HG03442 (cell line): ENCODE data around the gene P3H4.
A peak's percentile ranks its signal among the peaks of the same experiment; 100 is the strongest.
"Not testable (repeated sequence)": the region's sequence is repeated elsewhere in the genome, so short reads cannot be mapped to it uniquely, and the experiment has no call there.

ENCODE experiments used
- ATAC-seq: cut with Tn5 transposase; IDR thresholded peaks from one replicate; pipeline ENCODE4 v1.9.1; 2021; ENCODE audit warnings: mild to moderate bottlenecking, moderate library complexity; ENCODE audit not compliant: unreplicated experiment

The P3H4 gene

GRCh38 chr17:41796121-41796895 lies 15.4 kb downstream of the P3H4 start:
- ATAC-seq, result no peak

- no peak for ATAC-seq
Measured at GRCh38 chr17:41794540-41794975, 17.2 kb downstream of the P3H4 start.

- no peak for ATAC-seq
Measured at GRCh38 chr17:41793784-41794539, 17.8 kb downstream of the P3H4 start.

- ATAC-seq, result no peak
Measured at GRCh38 chr17:41792845-41793783, 18.6 kb downstream of the P3H4 start.

GRCh38 chr17:41787021-41787418 lies 24.7 kb downstream of the P3H4 start:
- ATAC-seq, result no peak

GRCh38 chr17:41786227-41787020 lies 25.3 kb downstream of the P3H4 start, which contains the start of gene JUP:
TSS of gene JUP (minus strand) at chr17:41786711. CDS start at chr17:41771854, 14,857 bp downstream.
- peak; percentile 62 for ATAC-seq

- no peak for ATAC-seq
Measured at GRCh38 chr17:41785859-41786226, 25.9 kb downstream of the P3H4 start.

- no peak for ATAC-seq
Measured at GRCh38 chr17:41785091-41785858, 26.5 kb downstream of the P3H4 start.

- no peak for ATAC-seq
Measured at GRCh38 chr17:41784207-41784744, 27.5 kb downstream of the P3H4 start.

GRCh38 chr17:41782142-41782541 lies 29.6 kb downstream of the P3H4 start:
- ATAC-seq, result no peak

- ATAC-seq, result no peak
Measured at GRCh38 chr17:41781404-41782110, 30.2 kb downstream of the P3H4 start.

GRCh38 chr17:41779954-41780353 lies 31.8 kb downstream of the P3H4 start:
- ATAC-seq, result no peak

- no peak for ATAC-seq
Measured at GRCh38 chr17:41777574-41778188, 34.1 kb downstream of the P3H4 start.

- ATAC-seq, result no peak
Measured at GRCh38 chr17:41777157-41777573, 34.6 kb downstream of the P3H4 start.

GRCh38 chr17:41776262-41776900 lies 35.4 kb downstream of the P3H4 start:
- not testable (repeated sequence) for ATAC-seq

GRCh38 chr17:41775394-41776226 lies 36.1 kb downstream of the P3H4 start:
- no peak for ATAC-seq

GRCh38 chr17:41773731-41774193 lies 38.0 kb downstream of the P3H4 start:
- no peak for ATAC-seq
